Stimulated activated CD4-positive, alpha-beta T cell treated with anti-CD3 and anti-CD28 coated beads, TNF-alpha, amount 100 ng/mL, for 24 hours (primary cell): ENCODE data around the gene TJP3.

Experiments used
- DNase-seq, 3 experiments: peaks; one replicate each; pipeline ENCODE4 v3.0.0-alpha.2; 2020; ENCODE audit warnings: low read depth in 3 of 3

Gene TJP3

DNA sequence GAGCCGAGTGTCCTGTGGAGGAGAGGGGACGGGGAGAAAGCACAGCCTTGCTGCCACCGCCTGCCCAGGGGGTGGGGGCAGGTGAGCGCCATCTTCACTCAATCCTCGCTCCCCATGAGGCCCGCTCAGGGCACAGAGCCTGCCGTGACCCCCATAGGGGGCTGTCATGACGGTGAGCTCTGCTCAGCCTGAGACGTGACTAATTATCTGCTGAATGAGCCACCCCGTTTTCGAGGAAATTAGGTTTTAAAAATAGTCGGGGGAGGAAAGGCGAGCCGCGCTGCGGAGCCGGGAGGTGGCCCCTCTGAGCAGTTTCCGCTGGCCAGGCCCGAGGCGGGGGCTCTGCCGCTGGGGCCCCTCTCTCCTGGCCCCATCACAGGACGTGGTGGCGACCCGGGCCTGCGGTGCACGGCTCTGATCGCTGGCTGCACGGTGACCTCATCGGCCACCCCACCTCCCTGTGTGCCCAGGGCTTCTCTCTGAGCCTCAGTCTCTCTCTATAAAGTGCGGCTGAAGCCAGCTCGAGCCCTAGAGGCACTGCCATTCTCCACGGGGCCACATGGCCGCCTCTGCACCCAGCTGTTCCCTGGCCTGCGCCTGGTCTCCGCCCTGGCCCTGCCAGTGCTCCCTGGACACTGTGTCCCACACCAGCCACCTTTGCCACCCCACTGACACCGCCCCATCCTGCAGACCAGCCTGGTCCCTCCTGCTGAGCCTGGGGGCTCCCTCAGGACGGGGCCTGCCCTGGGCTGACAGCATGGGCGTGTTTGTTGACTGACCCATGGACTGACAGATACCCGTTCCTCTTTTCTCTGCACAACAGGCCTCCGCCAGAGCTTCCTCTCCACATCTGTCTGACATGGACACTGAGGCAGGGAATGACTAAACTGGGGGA lies 36.3 kb upstream of the TJP3 start:
- peak in 1 of 3 experiments; percentile 32 for DNase-seq

GRCh38 chr19:3672575-3672948 lies 35.6 kb upstream of the TJP3 start:
- no peak for DNase-seq

DNA sequence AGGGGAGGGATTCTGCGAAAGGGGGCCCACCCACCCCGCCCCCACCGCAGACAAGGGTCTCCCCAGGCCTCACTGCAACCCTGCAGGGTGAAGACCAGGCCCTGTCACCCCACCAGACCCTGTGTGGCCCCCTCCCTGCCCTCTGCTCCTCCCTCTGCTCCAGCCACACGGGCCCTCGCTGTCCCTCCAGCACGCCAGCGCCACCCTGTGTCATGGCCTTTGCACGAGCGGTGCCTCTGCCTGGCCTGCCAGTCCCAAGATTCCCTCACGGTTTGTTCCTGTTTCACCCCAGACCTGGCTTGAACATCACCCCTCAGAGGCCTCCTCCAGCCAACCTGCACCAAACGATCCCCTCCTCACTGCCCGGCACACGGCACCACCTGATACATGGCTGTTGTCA lies 35.2 kb upstream of the TJP3 start:
- DNase-seq = no peak

DNA sequence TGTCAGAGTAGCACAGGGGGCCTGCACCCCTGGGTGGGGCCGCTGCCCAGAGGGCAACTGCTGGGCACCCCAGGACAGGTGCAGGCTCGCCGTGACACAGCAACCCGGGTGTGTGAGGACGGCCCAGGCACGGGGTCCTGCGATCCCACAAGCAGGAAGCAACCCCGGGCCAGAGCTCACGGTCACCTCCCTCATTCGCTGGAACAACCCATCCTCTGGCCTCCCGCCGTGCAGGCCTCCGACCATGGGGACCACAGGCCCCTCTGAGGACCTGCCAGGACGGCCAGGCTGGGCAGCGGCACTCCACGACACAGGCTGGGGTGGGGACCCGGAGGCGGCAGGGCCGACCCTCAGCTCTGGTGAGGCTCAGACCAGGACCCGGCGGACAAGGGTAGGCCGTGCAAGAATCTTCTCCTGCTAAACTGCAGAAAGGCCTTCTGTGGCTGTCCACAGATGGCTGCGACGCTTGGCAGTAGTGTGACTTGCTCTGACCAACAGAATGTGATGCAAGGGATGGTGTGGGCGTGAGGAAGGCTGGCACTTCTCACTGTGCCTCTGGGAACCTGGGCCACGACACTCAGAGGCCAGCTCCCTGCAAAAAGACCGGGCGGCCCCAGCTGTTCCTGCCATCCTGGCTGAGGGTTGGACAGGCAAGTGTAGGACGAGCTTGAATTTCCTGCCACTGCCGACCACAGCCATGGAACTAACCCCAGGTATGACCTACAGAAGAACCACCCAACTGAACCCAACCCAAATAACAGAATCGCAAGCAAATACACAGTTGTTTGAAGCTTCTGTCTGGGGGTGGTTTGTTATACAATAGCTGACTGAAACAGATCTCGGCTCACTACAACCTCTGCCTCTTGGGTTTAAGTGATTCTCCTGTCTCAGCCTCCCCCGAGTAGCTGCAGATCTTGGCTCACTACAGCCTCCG lies 34.4 kb upstream of the TJP3 start:
- DNase-seq = no peak

DNA sequence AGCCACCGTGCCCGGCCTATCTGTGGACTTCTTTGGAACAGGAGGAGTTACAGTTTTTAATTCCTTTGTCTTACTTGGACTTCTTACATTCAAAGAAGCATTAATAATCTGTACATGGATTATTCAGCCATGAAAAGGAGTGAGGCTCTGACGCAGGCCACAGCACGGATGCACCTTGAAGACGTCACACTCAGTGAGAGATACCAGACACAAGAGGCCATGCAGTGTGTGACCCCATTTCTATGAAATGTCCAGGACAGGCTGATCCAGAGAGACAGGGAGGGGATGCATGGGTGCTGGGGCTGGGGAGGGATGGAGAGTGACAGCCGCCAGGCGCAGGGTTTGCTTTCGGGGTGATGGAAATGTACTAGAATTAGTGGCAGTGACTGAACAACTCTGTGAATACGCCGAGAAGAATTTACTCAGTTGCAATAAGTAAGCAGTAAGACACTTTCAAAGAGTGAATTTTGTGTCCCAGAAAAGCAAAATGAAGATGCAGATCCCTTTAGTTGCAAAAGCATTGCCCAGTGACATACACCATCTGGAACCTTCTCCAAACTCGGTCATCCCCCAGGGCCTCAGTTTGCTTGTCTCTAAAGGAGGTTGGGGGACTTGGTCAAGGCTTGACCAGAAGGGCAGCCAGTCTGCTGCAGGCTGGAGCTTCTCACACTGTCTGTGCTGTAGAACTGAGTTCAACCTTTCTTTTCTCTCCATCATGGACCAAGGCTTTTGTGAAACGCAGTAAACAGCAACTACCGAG lies 33.2 kb upstream of the TJP3 start:
- DNase-seq = no peak

- DNase-seq = no peak
Measured at GRCh38 chr19:3678188-3678587, 30.0 kb upstream of the TJP3 start.

DNA sequence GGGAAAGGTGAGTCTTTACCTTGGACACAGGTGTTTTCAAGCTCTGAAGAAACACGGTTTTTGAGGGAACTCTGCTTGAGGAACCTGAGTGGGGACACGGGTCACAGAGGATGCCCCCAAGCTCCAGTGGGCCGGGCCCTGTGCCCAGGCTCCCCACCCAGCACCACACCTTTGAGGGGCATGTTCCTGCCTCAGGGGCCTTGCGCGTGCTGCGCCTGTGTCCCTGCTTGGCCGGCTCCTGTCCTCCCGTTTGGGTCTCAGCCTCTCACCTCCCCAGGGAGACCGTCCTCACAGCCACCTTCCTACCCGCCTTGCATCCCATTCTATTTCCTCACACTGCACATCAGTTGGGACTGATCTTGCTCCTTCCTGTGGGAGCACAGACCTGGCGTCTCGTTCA lies 29.0 kb upstream of the TJP3 start:
- no peak for DNase-seq

DNA sequence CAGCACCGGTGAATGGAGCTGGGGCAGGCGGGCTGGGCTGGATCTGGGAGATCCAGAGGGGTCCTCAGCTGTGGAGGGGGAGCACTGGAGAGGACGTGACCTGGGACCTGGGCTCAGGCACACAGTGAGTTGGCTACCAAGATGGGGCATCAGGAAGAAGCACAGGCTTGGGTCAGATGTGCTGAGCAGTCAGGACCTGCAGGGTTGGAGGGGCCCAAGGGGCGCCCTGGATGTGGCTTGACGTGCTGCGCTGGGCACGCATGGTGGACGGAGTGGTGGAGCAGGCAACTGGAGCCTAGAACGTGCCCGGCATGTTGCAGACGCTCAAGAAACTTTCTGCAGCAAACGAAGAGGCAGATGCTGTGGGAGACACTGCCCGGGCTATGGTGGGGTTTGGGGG lies 28.6 kb upstream of the TJP3 start:
- DNase-seq = no peak

DNA sequence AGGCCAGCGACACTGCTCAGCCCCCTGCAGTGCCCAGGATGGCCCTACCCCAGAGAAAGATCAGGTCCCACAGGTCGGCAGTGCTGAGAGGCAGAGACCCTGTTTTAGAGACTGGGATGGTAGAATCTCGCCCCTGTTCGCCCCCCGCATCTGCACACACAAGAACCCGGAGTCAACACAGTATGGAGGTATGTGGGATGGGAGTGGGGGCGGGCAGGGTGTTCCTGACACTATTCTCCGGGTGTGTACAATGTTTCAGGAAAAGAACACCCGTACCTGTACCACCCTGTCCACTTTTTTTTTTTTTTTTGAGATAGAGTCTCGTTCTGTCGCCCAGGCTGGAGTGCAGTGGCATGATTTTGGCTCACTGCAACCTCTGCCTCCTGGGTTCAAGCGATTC lies 27.2 kb upstream of the TJP3 start:
- no peak for DNase-seq

DNA sequence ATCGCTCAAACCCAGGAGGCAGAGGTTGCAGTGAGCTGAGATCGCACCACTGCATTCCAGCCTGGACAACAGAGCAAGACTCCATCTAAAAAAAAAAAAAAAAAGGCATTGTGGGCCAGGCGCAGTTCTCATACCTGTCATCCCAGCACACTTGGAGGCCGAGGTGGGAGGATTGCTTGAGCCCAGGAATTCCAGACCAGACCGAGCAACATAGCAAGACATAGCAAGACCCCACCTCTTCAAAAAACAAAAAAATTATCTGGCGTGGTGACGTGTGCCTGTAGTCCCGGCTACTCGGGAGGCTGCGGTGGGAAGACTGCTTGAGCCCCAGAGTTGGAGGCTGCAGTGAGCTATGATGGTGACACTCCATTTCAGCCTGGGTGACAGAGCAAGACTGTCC lies 25.9 kb upstream of the TJP3 start:
- no peak for DNase-seq

- no peak for DNase-seq
Measured at GRCh38 chr19:3682741-3683404, 25.3 kb upstream of the TJP3 start.

- no peak for DNase-seq
Measured at GRCh38 chr19:3683405-3684053, 24.7 kb upstream of the TJP3 start.

DNA sequence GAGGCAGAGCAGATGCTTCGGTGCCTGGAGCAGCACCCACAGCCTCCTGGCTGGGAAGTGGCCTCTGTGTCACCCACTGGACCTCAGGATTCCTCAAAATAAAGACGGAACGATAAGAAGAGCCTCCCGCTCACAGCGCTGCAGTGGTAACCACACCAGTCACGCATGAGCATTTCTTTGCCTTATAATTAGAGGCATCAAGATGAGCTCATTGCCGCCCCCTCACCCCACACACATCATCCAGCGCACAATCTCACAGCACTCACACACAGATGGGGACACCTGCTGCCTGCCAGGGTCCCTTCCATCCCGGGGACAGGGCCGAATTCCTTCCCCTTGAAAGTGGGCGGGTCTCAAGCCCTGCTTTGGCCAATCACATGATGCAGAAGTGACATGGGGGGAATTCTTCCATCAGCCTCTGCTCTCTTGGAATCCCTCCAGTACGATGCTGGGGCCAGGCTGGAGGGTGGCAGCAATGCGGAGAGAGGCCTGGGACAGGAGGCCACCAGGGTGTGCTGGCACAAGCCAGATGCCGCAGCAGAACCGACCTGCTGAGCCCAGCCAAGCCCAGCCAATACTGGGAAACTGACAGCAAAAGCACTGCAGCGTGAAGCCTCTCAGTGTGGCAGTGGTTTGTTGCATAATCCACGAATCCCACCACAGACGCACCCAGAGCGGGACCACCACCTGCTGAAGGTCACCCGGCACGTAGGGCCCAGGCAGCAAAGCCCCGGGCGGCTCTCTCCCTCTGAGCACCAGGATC lies 23.9 kb upstream of the TJP3 start:
- no peak for DNase-seq

GRCh38 chr19:3684817-3685410 lies 23.3 kb upstream of the TJP3 start:
- no peak for DNase-seq

- no peak for DNase-seq
Measured at GRCh38 chr19:3687393-3687773, 20.8 kb upstream of the TJP3 start.

DNA sequence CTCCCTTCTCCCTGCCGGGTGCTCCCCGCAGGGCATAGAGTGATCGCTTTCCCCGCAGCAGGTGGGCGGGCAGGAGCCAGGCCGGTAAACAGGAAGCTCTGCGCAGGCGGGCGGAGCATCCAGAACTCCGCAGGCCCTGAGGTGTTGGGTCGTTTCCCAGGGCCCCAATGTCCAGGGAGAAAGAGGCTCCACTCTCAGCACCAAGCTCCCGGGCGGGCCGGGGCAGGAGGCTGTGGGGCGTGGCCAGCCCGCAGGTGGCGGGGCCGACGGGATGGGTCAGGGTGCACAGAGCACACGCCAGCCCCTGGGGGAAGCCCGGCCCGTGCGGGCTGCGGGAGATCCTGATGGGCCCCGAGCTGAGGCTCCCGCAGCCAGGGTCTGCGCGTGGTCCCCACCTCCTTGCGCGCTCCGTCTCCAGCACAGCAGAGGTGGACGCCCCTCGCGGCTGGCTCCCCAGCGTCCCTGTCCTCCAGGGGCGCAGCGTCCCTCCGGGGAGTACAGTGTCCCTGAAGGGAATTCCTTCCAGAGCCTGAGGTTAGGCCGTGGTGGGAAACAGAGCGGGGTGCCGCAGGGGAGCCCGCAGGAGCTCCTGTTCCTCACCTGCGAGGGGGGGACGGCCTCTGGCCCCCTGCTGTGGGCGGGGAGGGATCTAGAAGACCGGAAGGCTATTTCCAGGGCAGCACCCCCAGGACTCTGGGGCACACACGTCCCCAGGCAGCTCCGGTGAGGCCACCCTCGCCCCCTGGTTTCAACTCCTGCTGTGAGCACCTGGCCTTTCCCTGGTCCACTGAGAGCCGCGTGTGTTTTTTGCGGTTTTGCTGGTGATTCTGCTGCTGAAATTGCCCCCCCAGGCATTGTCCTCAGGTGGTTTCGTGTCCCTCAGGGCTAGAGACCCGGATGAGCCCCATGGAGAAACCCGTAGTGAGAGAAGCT lies 20.1 kb upstream of the TJP3 start:
- no peak for DNase-seq

DNA sequence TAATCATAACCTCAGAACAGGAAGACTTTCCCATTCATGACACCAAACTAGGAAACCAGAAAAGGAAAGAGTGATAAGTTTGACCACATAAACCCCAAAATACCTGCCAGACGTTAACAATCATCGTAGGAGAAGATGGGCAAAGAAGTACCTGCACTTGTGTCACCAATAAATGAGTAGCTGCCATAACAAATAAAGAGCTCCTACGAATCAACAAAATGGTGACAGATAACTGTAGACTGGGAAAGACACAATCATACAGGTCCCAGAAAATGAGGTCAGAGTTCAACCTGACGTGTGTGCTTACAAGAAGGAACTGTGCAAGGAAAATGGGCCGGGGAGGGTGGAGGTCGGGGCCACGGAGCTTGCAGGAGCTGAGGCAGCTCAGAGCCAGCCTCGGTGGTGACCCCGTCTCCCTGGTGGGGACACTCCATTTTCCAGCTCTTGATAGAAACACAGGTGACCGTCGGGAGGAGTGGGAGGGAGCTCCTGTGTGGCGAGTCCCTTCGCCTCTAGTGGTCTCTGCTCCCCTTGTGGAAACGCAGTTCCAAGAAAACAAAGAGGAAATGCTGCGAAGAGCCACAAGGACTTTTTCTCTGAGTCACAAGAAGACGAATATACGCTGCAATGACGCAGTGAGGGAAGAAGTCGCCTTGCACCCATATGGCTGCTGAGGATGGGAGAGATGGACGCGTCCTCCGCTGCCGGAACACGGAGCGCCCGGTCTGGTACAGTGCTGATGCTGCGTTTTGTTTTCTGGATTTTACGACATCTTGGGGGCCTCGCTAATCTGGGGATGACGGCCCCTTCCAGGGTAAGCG lies 17.4 kb upstream of the TJP3 start:
- DNase-seq = no peak

GRCh38 chr19:3691372-3691716 lies 16.8 kb upstream of the TJP3 start:
- DNase-seq = no peak
